ENCODE results near the gene ICA1.

The ICA1 gene

DNA sequence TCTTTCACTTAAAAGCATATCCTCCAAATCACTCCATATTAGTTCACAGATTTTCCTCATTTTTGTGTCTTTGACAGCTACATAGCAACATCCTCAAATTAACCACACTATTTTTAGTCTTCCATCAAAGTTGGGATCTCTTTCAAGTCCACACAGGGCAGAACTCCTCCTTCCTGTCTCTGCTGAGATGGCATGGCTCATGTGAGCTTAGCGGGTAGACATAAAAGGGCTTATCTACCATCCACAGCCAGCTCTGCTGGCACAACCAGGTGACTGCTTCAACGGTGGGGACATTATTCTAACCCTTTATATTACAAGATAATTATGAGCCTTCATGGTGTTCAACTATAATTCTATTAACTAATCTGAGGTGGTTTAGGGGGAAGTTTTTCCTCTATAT, 35.5 kb downstream of the ICA1 start:
- DNase-seq: no peak

DNA sequence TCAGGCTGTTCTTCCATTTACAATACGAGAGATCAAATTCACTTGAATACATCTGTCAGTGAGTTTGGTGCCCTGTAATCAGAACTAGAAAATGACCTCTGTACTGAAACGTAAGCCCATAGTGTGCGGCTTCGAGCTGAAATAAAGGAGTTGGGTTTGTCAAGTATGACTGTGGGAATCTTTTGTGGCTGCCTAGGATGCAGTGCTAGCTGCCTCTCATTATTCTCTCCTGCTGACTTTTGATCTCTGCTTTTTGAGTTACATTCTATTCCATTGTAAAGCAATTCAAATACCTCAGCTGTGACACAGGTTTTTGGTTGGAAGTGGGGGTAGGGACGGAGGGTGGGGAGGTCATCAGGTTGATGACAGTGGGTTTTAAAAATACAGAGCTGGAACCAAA, 40.4 kb downstream of the ICA1 start:
- no peak for DNase-seq

DNA sequence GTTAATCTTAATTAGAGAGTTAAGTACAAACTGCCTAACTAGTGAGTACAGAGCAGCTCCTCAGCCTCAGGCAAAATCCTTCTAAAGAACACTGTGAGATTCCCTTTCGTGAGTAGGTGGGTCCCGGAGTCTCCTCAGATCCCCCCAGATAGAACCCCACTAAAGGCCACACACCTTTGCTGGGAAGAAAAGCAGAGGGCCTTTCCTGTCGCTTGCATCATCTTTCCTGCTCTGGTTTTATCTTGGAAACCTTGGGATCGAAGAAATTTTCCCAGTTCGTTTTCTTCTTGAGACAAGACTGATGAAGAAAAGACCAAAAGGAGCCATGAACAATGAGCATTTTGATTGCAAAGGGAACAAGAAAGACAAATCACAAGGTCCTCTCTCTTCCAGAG, 40.9 kb downstream of the ICA1 start:
- no peak for DNase-seq

DNA sequence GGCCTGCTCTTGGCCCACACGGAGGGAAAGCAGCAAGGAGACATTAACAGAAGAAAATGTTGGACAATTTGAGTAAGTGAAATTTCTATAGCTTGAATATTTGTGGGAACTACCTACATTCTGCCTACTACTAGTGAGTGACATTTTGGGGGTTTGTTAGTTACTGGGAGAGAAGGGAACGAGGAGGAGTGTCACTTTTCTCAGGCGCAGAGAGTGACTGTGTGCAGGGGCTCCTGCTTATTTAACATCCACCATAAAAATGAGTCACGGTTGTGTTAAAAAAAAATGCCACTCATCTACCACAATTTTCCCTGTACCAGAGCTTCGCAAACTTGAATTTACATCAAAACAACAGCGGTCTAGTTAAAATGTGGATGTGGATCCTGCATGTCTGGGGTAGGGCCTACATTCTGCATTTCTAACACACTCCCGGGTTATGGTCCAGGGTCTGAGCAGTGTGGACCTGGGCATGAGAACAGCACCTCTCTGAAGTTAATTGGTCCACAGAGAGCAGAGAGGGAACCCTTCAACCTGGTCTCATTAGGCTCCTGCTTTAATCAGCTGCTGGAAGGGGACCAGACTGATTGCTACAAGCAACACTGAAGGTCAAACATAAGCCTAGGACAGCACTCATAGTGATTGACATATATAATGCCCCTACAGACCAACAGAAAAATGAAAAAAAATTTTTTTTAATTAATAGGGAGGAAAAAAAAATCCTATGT, 41.4 kb downstream of the ICA1 start:
- DNase-seq: no peak

DNA sequence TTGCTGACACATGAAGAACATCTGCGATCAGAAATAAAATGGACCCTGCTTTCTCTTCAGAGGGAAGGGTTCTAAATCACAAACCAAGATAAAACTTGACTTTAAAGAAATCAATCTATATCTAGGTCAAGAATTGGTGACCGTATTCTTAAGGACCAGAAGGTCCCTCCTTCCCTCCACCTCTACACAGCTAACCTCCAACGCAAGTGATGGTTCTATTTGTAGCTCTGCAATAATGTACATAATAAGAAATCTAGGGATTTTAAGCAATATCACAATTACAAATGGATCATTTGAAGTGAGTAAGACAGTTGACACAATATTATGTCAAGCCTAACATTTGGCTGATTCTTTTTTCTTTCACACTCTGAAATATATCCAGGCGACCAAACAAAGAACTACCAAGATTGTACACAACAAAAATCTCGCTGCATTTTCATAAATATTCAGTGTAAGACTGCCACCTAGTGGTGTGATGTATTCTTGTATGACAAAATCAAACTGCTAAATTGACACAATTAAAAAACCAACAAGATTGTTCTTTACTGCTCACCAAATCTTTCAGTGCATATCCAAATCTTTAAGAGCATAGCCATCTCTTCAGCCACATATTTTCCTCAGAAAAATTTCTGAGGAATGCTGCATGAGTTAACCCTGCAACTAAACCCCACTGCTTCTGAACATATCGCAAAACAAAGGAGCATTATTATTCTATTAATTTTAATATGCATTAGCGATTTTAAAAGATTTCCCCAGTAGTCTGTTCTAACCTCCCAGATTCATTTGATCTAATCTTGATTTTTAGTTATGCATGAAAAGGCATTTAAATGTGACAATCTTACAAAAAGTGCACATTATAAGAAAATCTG, 44.5 kb downstream of the ICA1 start:
- peak; percentile 70 for DNase-seq

DNA sequence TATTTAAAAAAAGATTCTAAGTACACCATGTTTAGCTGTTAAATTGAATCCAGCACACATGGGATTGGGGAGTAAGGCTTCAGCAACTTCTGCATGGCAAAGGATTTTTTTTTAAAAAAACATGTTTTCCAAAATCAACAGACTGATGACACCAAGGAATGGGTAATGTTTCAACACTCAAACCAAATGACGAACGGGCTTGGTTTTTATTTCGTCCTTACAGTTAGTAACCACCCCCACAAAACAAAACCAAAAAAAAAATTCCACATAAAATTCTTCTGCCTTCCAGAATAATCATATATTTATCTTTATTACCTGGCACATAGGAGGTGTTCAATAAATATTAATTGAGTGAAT, 45.7 kb downstream of the ICA1 start:
- no peak for DNase-seq

DNA sequence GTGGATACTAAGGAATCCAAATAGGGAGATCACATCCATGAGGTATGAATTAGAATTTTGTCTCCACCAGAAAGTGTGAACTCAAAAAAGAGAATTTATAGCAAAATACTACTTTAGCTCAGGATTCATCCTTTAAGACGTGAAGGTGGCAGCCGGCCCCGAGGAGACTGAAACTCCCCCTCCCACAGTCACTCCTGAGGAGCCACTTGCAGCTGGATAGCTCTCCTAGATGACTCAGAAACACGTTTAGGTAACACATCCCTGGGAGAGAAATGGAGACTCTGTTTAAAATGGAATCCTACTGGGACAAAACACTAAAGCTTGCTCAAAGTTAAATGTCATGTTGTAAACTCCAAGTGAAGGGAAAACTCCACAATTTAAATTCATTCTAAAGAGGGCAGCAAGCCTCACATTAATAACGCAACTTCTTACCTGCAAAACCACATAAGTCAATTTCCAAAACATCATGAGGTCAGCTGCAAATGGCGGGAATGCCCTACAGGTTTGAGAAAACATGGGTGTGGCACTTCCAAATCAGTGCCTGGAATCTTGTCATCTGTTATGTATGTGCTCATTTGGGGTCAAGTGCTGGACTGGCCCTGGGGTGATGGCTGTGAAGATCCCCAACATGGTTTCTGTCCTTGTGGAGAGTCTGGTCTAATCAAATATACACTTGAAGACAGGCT, 46.2 kb downstream of the ICA1 start:
- DNase-seq: no peak

DNA sequence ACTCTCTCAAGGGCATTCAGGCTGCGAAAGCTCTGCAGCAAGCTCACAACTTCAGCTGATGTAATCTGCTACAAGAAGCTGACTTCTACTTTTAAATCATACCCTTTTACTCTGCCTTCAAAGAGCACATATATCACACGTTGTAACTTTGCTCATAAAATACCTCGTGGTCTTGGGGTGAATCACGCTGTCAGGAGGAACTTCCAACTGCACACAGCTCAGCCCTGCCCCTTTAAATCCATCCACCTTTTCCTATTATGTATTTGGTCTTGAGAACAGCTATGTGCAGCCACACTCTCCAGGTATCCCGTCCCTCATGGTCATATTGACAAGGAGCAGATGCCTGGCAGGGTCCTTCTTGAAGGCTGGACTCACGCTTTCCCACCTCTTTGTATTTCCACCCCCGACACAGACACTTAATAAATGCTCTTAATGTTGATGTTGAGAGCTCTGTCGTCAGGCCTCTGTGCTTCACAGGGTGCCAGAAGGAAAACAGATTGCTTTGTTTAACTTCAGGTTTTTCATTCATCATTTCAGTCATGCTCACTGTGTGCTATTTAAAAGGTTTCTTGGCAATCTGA, 47.6 kb downstream of the ICA1 start:
- no peak for DNase-seq

DNA sequence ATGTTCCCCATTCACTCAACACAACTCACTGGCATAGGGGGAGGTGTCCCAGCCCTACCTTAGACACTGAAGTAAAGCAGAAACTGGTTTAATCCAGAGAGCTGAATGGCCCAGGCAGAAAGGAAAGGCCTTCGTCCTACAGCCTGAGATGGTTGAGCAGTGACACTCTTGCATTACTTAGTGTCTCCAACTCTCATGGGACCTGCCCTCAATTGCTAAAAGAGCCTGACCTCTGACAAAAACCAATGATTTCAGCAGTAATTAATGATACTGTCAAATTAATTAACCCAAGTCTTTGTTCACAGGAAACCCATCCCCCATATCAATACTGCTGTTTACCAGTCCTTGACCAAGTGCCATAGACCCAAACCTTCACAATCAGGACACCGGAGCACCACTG, 48.6 kb downstream of the ICA1 start:
- no peak for DNase-seq

DNA sequence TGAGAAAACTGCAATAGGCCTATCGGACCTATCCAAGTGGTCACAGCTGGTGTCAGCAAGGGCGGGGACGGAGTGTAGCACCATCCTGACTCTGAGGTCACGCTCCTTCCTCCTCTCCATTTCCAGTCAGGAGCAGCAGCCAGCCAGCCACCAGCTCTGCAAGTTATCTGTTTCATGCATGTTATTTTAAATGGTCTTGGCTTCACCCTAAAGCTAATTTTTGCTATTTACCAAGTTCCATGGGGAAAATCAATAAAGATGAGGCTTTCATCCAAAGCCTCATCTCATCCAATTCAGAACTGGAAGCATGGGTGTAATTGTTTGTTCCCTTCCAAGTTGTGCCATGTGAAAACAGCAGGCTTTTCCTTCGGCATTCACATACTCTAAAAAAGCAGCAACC, 49.3 kb downstream of the ICA1 start:
- no peak for DNase-seq

DNA sequence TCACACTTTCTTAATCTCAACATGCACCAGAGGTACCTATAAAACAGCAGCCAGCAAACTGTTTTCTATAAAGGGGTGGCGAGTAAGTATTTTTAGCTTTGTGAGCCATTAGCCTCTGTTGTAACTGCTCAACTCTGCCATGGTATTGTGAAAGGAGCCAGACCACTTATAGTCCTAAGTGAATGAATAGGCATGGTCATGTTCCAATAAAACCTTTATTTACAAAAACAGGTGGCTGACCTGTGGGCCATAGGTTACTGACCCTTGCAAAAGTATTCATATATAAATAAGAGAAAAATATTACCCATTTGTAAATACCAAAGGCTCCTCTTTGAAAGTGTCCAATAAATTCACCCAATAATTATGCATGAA, 50.3 kb downstream of the ICA1 start:
- DNase-seq: no peak

DNA sequence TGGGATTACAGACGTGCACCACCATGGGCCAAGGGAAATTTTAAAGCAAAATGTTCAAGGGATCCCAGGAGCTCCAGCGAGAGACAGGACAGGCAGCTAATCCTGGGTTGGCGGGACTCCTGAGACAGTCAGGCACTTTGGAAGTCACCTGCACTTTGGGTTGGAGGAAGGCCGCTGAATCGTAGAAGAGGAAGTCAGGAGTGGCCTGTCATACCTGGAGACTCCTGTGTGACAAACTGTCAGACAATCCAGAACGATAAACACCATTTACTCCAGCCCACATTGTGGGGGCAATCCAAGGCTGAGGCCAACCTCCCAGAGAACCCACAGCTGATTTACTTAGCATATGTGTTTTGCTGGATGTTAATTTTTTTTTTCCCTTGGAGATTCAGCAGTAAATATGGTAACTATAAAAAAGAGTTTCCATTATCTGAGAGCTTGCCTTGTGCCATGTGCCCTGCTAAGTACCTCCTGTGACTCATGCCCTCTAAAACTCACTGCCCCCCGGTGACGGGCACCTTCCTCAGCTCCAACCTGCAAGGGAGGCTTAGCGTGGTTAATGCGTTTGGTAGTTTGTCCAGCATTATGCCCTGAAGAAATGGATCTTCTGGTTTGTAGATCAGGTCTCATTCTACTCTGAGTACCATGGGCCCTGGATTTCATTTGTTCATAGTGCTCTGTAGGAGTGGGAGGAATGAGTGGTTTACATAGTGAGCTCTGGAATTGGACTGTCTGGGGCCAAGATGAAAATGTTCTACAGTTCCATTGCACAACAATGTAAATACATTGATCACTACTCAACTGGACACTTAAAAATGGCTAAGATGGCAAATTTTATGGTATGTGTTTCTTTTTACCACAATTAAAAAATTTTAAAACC, 50.9 kb downstream of the ICA1 start:
- no peak for DNase-seq

DNA sequence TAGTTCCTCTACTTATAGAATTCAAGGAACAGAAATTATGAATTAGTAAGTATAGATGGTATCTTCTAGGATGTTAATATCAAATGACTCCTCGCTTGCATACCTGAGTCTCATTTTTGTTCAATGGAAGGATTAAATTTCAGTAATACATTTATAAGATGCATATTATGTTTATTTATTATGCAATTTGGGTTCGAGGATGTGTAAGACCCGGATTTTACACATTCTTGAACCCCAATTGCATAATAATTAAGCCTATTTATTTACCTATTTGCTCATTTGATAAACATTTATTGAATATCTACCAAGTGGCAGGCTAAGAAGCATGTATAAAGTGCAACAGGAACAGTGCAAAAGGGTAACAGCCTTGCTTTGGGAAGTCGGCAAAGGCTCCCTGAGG, 52.6 kb downstream of the ICA1 start:
- DNase-seq: no peak

DNA sequence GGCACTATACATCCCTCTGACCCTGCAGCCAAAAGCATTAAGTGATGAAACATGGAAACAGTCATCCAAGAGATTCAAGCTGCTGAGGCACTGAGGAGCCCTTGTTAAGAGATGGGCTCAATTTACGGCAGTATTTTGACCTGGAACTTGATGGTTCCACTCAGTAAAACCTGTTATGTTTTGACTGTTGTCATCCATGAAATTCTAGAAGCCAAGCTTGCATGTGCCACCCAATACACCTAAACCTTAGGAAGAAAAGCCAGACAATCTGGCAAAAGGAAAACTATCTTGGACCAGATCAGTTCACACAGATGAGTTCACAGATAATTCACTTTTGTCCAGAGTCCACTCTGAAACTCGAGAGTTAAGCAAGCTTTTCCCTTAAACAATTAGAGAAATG, 53.2 kb downstream of the ICA1 start:
- DNase-seq: no peak

DNA sequence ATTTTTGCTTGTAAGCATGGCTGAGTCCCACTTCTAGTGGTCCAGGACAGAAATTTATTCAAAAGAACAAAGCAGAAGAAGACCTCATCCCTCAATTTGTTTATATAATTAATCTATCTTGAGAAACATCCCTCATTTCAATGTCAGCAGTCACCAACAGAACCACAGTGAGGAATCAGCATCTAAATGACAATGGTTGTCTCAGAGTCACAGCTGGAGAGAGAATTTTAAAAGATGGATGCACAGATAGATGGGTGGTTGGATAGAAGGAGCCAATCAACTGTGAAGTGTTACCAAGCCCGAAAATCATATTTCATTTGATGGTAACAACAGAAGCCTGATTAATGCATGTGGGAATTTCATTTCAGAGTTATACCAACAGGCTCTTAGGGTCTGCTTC, 55.0 kb downstream of the ICA1 start:
- DNase-seq: no peak

DNA sequence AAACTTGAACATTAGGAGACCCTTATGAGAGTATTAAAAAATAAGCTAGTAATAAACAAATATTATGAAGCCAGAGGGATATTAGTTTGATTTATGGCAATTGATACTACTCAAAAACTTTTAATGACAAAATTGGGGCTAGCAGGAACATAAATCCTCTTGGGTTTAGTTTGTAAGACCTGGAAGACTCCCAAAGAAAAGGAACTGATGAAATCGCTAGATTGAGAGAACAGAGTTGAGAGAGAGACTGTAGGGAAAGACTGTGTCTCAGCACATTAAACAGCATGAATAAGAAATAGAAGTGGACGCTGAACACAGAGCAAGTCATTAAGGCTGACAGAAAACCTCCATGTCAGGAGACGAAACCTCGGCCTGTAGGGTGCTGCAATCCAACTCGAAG, 56.4 kb downstream of the ICA1 start:
- no peak for DNase-seq

DNA sequence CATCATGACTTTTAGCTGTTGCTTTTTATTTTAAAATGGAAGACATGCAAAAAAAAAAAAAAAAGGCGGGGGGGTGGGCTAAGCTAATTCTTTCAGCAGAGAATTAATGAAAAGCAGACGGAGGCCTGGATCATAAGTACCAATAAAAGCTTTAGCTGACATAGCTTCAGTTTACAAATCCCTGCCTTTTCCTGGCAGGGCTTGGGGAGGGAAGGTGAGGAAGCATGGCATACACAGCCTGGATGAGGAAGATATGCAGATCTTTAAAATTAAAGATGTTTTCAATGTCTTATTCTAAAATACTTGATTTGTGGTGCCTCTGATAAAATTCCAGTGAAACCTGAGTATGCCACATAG, 57.0 kb downstream of the ICA1 start:
- no peak for DNase-seq

DNA sequence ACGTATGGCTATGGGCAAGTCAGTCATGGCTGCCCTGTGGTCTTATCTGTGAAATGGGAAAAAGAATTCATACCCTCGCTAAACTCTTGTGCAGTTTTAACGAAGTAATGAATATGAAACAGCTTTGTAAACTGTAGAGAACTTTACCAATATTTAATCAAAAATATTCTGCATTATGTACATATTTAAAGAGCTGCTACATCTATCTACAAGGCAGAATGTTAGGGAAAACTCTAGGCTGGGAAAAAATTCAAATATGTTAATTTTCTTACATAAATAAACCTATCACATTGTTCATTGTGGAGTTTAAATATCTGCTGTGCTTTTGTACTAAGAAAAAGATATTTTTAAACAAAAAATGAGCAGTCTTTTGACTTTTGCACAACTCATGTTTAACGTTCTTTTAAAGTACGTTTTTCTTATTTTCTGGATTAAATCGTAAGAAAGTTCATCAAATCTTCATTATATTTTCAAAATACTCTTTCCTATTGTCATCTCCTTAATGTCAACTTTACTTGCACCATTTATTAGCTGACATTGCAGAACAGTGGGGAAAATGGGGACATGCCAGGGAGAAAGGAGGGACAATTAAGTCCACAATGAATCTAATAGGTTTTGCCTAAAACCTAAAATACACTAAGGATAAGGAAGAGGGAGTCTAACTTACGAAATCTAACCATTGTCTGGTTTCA, 57.5 kb downstream of the ICA1 start:
- no peak for DNase-seq

DNA sequence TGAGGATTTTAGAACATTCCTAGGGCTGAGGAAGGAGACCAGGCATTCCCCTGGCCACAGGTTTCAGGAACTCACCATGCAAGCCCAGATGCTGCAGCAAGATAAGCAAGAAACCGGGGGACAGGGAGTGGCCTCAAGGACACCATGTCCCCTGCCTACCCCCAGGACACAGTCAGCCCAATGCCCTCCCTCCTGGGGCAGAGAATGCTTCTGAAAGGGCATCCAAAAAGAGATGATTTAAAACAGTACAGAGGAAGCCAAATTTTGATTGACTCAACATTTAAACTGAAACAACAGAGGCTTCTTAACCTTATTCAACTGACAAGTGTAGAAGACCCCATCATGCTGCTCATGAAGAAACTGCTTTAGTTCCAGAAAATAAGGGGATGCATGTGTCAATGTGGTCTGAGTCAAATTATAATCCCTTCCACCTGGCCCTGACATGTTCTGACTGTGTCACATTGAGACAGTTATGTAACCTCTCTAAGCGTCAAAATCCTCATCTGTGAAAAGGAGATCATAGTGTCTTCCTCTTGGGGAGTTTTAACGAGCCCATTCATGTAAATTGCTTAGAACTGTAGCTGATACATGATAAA, 60.0 kb downstream of the ICA1 start:
- DNase-seq: no peak

DNA sequence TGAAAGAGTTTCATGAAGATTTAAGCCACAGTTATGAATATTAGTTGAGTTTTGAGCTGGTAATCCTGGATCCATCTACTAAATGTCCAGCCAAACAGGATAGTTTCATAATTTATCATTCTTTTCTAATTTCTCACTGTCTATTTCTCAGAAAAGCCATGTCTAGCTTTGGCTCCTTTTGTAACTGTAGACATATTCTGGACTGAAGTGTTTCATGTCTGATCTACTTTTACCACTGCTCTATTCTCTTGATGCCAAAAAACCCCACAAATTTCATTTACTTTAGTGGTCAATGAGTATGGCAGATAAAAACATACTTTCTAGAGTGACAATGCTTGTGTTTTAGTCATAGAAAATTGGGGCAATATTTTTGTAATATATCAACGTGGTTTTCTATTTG, 61.2 kb downstream of the ICA1 start:
- DNase-seq: no peak

DNA sequence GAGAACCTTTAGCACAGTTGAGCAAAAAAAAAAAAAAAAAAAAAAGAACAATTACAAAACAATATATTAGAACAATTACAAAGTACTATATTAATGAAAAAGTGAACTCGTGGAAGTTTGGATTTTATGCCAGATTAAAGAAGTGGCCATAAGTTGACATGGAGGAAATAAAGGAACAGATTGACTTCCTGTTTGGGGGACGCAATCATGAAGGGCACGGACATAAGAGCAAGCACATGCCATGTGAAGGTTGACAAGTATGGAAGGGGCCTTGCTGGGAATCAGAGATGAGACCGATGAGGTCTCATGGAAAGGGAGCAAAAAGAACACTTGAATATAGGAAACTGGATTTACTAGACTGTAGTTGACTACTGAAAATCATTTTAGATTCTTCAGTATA, 61.7 kb downstream of the ICA1 start:
- DNase-seq: no peak

All from NCI-H748 treated with DMSO at 0.1 percent for 48 hours (cell line).